GM19043 (cell line): ENCODE measurements around the gene S100A4.

Experiments
- ATAC-seq: cut with Tn5 transposase; IDR thresholded peaks from one replicate; pipeline ENCODE4 v1.9.1; 2021; ENCODE audit warnings: low read depth; ENCODE audit not compliant: unreplicated experiment

Gene S100A4

DNA sequence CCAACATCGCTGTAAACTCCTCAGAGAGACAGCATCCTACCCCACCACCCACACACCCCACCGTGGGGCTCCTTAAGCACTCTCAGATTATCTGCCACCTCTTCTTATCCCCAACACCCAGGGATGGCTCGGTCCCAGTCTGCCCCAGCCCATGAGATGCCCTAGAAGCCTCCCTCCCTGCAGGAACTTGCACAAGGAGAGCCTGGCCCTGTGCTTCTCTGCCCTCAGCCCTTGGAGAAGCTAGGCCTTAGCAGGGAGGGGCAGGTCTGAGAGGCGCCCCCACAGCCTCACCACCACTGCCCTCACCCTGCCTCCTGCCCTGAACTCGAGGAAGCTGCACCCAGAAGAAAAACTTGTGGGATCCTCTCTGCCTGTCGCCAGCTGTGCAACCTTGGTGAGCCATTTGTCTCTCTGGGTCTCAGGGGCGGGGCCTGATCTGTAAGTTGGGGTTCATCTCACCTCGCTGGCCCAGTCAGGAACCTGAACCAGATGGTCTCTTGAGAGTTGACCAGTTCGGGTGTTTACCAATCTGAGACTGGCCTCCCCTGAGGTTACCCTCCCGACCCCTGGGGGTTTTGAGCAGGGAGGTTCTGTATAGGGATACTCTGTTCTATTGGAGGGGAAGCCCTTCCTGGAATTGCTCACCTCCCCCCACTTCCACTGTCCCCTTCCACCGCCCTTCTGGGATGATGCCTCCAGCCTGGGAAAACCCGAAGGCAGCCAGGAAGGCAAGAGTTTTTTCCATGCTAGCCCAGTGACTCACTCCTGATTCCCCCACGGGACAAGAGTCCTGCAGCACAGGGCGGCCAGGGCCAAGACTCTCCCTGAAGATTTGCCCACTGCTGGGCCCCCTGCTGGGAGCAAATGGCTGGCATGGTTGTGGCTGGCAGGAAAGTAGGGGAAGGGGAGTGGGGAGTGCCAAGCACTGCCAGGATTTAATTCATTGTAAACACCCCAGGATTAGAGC, 3.4 kb upstream of the S100A4 start, which contains the start of gene S100A3:
Gene S100A3, minus strand, starts transcription at position 537 of the 967 bp plus-strand sequence. CDS start 773 bp downstream, outside the sequence.
- ATAC-seq = no peak

DNA sequence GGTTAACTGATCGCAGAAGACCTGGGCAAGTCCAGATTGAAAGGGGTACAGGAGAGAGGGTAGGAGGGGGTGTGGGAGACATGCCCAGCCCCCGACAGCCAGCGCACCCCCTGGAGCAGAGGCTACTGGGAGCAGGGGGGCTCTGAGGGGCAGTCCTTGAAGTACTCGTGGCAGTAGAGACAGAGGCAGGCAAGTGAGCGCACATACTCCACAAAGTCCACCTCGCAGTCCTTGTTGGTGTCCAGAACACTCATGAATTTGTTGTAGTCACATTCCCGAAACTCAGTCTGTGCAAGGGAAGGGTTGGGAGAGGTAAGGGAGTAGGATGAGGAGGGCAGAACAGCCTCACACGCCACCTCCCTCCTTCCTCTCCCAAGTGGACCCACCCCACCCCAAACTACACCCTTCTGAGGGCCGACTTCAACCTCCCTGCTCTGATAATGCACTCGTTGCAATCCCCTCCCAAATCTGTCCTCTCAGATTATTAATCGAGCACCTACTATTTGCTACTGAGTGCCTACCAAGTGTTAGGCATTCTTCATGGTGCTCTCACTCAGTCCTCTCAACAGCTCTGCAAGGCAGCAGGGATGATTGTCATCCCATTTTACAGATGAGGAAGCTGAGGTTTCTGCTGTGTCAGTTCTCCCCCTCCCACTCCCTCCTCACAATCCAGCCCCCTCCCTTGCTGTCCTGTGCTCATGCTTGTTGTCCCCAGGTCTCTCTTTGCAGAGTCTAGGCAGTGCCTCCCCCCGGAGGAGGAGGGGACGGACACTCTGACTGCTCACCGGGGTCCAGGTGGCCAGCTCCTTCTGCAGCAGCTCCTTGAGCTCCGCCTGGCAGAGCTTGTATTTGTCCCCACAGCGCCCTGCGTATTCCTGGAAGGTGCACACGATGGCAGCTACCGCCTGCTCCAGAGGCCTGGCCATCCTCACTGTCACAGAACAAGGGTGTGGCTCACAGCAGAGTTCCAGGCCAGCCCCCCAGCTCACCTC, 2.2 kb upstream of the S100A4 start:
- ATAC-seq = no peak

DNA sequence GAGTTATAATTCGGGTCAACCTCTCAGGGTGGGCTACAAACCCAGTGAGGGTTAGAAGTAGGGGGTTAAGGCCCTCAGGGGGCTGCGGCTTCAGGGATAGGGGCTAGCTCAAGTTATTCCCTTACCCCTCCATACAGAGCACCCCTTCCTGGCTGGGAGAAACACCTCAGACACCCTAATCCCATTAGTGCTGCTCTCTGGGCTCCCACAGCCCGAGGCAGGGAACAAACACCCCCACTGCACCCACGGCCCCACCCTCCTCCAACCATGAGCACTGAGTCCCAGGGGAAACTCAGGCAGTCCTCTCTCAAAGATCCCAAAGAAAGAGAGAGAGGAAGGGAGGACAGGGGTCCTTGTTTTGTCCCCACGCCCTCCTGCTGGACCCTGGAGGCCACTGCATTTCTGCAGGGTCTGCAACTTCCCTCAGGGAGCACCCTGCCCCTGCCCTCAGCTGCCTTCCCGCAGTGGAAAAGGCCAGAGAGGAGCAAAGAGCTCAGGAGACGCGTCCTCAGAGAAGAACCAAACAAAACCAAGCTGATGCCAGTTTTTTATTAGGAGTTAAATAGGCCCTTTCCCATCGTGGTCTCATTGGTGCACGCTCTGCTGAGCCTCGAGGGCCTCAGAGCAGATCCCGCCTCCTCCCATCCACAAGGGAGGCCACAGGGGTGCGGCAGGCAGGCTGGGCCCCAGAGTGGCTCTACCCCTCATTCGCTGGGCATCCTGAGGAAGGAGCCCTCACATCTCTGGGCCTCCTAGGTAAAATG, 1.4 kb upstream of the S100A4 start:
- no peak for ATAC-seq

DNA sequence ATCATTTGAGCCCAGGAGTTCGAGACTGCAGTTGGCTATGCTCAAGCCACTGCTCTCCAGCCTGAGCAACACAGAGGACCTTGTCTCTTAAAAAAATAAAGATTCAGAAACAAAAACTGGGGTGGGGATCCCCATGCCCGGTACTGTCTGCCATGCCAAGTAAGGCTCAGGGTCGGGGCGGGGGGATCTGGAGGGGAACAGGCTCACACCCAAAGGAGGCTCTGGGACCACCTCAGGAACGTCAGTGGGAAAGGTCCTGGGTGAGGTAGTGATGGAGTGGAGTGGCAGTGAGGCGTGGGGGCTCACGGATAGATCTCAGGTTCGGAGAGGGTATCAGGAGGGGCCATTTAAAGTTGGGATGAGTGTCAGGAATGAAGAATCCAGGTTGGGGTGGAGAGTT, 765 bp upstream of the S100A4 start:
- ATAC-seq = no peak

DNA sequence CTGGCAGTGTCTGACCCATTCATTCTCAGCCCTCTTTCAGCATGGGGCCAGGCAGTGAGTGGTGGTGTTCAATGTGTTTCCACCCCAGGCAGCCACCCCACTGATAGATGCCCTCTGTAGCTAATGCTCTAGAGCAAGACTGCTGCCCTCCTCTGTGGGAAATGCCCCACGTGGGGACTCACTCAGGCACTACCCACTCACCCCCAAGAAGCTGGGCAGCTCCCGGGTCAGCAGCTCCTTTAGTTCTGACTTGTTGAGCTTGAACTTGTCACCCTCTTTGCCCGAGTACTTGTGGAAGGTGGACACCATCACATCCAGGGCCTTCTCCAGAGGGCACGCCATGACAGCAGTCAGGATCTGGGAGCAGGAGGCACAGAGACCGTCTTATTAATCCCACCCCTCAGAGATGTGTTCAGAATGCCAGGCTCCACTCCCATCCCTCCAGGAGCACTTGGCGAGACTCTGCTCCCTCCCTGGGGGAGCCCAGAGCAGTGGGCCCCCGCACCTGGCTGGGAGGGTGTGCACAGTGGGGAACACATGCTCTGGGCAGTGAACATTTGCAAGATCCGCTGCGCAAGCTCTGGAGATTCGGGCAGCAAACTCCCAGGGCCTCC, 1.0 kb downstream of the S100A4 start:
- ATAC-seq = no peak

DNA sequence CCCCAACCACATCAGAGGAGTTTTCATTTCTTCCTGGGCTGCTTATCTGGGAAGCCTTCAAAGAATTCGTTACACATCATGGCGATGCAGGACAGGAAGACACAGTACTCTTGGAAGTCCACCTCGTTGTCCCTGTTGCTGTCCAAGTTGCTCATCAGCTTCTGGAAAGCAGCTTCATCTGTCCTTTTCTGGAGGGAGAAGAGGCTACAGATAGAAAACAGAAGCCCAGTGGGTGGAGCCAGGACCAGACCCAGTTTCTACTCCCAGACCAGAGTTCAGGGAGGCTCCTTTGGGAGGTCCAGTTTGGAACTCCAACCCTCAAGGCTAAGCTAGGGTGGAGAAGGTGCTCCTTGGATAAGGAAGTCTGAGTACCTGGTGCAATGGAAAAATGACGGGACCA, 1.9 kb downstream of the S100A4 start:
- ATAC-seq = no peak

DNA sequence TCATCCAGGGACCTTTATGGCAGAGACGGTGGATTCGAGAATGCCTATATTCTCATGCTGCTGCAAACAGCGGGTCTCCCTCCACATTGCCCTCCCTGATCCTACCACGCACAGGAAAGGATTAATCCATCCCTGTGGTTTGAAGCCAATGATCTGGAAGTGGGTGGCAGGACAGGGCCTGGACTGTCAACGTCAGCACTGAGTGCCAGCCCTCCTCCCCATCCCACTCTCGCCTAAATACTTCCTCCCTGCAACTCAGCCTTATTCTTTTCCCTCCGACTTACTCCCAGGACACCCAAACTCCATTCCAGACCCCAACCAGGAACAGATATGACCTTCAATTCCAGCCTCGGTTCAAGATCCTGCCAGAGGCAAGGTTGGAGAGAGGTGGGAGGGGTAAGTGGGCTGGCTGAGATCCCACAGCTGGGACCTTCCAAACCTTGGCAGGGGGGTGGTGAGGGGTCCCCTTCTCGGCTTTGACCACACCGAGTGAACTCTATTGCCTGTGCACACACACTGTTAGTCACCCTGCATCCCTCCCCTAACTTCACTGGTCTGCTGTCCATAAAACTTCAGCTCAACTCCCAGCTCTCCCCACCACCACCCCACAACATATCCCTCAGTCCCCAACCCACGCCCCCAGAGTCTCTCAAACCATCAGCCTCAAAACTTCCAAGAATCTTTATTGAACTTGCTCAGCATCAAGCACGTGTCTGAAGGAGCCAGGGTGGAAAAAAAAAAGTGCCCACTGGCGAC, 2.5 kb downstream of the S100A4 start:
- ATAC-seq = no peak

DNA sequence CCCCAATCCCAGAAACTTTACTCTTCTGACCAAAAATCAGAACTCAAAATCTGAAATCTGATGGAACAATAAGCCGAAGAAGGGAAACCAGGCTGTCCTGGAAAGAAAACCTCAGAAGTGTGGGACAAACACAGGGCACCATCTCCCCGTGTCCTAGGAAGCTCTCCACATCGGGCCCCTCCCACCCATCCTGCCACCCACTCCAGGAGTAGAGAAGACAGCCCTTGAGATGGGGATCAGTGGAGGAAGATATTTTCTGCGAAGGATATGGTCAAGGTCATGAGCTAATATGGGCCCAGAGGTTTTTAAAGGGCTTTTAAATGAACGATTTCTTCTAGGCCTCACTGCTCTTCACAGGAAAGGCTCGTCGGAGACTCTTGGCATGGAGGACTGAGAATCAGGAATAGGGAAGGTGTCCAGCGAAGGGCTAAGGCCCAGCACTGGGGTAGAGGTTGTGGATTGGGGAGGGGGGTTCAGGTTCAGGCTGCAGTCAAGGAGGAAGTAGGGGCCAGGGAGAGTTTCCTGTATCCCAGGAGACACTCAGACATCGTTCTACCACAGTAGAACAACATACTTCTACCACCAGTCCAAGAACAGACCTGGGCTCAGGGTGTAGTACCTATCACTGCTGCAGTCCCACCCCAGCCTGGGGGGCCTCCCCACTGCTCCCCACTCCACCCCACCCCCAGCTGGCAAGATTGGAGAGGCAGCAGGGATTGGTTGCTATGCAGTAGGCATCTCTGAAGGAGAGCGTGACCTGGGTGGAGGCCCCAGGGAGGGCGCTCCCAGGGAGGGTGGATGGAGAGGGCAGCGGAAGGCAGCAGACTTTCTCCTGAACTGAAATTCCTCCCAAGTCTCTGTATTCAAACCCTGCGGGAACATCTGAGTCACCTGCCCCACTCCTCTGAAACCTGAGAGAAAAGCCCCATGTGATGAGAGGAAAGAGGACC, 3.7 kb downstream of the S100A4 start:
- no peak for ATAC-seq

DNA sequence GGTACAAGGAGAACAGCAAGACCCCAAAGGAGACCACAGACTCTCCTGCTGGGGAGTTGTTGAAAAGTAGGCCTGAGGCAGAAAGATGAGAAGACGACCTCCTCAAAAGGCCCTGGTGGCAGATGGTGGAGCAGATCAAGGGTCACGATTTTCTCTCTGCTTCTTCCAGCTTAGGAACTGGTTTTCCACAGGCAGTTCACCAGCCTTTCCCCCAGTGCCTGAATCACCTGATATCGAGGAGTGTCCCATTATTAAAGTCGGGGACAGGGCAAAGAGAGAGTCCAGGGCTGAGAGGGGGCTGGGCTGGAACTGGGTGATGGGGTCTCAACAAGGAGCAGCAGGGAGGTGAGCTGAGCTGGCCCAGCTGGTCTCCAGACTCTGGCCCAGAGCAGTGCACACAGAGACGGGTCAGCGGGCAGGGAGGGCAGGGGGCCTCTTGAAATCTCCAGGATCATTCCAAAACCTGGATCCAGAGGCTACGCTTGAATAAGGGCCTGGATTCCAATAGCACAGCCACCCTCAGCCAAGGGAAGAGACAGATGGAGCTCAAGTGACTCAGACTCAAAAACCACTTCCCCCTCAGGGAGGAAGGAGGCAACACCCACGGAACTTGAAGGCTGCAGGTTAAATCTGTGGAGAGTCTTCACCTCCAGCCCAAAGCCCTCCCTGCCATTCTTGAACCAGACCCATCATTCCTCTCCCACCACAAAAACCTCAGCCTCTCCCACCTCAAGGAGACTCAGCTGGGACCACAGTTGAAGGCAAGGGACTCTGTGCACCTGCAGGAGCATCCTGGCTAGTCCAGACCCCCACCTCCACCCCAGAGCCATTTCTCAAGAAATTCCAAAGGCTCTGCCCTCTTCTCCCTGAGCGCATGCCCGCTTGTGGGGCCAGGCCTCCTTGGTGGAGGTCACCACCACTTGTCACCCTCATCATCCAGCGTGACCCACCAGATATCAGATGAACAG, 4.9 kb downstream of the S100A4 start, which contains the start of gene S100A5:
Gene S100A5, minus strand, starts transcription at position 541 of the 968 bp plus-strand sequence. CDS start 743 bp downstream, outside the sequence.
- no peak for ATAC-seq

DNA sequence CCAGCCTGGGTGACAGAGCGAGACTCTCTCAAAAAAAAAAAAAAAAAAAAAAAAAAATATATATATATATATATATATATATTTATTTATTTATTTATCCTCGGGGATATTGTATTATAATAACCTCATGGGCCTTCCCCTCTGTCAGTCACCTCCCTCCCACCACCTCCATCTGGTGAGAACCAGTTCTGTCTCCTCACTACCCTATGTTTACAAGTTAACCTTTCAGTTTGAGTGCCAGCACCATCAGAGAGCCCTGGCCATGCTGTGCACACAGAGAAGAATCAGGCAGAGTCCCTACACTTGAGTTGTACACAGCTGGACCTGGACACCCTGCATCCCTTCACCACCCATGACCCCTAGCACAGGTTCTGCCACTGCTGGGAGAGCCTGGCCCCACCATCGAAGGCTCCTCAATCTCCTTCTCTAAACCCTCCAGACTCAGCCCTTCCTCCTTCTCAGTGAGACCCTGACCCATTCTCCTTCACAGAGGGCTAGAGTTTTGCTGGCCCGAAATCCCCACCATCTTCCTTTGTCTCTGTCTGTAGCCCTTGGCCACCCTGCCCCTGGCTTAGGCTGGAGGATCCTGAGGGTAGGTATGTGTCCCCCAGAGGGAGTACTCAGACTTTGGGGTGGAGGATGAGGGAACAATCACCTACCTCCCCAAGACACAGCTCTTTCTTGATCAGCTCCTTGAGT, 6.1 kb downstream of the S100A4 start:
- ATAC-seq = no peak

DNA sequence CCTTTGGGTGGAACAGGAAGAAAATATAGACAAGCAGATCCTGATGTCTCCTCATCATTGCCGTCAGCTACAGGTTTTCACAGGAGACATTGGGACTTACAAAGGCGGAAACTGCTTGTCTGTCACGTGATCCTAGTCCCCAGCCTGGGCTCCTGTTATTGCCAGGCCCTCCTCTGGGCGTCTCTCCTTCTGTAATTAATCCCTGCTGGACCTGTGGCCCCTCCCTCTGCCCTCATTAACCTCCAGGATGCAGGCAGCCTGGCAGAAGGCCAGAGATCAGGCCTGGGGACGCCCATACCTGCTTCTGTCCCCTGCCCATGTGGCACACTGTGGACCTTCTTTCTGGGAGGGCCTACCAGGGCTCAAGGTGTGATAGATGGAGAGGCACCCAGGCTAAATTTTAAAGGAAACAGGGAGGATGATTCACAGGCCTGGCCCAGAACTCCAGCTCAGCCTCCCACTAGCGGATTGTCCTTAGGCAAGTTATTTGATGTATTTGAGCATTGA, 7.2 kb downstream of the S100A4 start:
- ATAC-seq = no peak

DNA sequence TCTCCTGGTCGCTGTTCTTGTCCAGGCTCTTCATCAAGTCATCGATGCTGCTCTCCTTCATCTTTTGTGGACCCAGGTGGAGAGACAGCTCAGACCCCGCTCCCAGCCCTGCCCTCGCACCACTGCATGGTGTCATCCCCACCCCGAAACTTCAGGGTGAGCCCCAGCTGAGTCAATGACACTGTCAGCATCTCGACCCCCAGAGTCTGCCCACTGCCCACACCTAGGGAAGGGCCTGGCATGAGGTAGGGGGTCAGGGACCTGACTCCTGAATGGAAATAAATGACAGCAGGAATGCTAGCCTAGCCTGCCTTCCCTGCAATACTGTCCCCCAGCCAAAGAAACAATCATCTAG, 8.3 kb downstream of the S100A4 start:
- no peak for ATAC-seq

DNA sequence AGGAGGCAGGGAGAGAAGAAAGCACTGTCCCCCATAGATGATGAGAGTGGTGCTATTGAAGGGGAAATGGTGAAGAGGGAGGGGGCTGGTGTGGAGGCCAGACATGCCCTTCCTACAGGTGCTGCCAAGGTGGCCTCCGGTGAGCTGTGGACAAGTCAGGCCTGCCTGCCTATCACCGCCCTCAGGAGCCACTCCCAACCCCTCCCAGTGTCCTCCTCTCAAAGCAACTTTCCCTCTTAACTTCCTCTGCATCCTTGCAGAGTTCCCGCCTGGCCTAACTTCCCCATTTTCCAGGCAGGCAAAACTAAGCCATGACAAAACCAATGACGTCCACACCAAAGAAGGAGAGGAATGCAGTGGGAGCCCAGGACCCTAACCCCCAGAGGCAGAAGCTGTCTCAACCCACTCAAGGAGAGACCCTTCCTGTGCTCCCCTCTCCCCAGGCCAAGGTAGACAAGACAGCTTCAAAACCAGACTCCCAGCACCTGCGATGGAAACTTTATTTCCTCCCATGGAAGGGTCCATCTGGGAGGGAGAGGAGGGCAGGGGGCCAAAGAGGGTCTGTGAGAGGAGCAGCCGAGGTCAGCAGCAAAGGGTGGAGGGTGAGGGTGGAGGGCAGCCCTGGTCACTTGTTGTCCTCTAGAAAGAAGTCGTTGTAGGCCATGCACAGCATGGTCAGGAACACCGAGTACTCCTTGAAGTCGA, 8.8 kb downstream of the S100A4 start:
- no peak for ATAC-seq

DNA sequence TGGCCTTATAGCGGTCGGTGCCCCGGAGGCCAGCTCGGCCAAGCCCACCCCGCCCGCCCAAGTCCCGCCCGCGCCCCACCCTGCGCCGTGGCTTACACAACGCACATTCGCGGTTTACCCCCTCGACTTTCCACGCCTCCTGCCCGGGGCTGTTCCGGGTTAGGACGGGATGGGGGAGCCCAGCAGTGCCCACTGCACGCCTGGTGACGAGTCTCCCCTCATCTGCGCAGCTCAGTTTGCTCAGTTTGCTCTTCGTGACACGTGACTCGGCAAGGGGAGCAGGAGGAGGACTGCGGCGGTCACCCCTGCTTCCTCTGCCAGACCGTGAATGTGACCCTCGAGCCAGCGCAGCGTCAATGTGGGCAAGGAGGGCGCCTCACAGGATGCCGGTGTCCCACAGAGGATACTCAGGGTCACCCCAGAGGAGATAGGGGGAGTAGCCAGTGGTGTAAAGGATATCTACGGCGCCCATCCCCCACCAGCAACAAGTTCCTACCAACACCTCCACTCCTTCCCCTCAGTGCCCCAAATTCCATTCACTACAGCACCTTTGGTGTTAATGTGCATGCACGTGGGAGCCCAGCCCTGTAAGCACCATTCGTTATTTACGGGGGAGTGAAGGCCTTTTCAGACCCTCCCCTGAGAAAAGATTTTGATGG, 9.5 kb downstream of the S100A4 start:
- ATAC-seq = no peak
